ENCODE results near the gene PAM.

Gene PAM

GRCh38 chr5:102865171-102865509, 110.0 kb downstream of the PAM start:
- no peak overlapping the region for H3K4me3 ChIP-seq (replicated peaks; ENCODE audit: insufficient read depth, low read length)
- DNase-seq (ENCODE audit: low read depth in 1 of 2, low spot score in 1 of 2), result no peak
- TF ChIP-seq SPI1 (IDR thresholded peaks at IDR 0.05; ENCODE audit: borderline replicate concordance, low read depth) (no peak), CTCF (IDR thresholded peaks at IDR 0.05; ENCODE audit: insufficient read depth, low read length) (no peak), GABPA (IDR thresholded peaks at IDR 0.05; ENCODE audit: low read depth) (no peak), REST (IDR thresholded peaks at IDR 0.05; ENCODE audit: insufficient replicate concordance, low read depth) (no peak), POLR2AphosphoS5 (IDR thresholded peaks at IDR 0.05; ENCODE audit: low read depth) (no peak)
- no peak overlapping the region for H3K27ac ChIP-seq (replicated peaks)
- H3K27me3 ChIP-seq (ENCODE audit: insufficient read depth, poor library complexity, severe bottlenecking), result no peaks in the 10 kb centered on the region

DNA sequence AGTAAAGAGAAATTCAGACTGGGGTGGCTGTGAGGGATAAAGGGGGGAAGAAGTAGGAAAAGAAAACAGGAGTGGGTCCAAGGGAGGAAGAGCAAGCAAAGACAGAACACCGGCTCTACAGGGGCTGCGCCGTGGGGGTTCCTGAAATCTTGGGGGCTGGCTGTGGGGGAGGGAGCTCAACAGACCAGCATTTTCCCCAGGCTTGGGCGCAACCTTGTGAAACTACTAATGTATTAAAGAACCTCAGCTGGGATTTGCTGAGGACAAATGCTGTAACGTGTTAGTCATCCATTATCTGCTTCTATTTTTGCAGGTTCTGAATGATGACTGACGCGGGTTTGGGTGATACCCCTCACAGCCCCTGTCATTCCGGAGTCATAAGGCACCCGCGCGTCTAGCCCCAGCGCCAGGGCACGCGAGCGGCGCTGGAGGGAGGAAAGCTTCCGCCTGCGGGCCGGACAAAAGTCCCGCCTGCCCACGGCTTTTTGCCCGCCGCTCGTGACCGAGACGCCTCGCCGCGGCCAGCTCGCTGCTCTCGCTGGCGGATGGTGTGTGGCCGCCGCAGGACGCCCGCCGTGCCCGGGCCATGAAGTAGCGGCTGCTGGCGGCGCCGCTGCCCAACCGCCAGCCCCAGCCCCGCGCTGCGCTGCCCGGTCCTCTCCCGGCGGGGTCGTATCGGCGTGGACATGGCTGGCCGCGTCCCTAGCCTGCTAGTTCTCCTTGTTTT, 110.6 kb downstream of the PAM start:
- H3K27ac ChIP-seq (replicated peaks), result no peak overlapping the region
- peak in 1 of 2 experiments; percentile 4 for DNase-seq (ENCODE audit: low read depth in 1 of 2, low spot score in 1 of 2)
- H3K27me3 ChIP-seq (ENCODE audit: insufficient read depth, poor library complexity, severe bottlenecking), result no peaks in the 10 kb centered on the region
- peak overlapping the region; percentile 47 for H3K4me3 ChIP-seq (replicated peaks; ENCODE audit: insufficient read depth, low read length)
- TF ChIP-seq SPI1 (IDR thresholded peaks at IDR 0.05; ENCODE audit: borderline replicate concordance, low read depth) (no peak), REST (IDR thresholded peaks at IDR 0.05; ENCODE audit: insufficient replicate concordance, low read depth) (no peak), POLR2AphosphoS5 (IDR thresholded peaks at IDR 0.05; ENCODE audit: low read depth) (no peak), CTCF (IDR thresholded peaks at IDR 0.05; ENCODE audit: insufficient read depth, low read length) (no peak), GABPA (IDR thresholded peaks at IDR 0.05; ENCODE audit: low read depth) (no peak)

GRCh38 chr5:102866237-102866600, 111.1 kb downstream of the PAM start:
- Histone ChIP-seq H3K27ac (replicated peaks) (no peak overlapping the region), H3K27me3 (ENCODE audit: insufficient read depth, poor library complexity, severe bottlenecking) (no peaks in the 10 kb centered on the region), H3K4me3 (replicated peaks; ENCODE audit: insufficient read depth, low read length) (peak overlapping the region; percentile 47)
- TF ChIP-seq REST (IDR thresholded peaks at IDR 0.05; ENCODE audit: insufficient replicate concordance, low read depth) (no peak), GABPA (IDR thresholded peaks at IDR 0.05; ENCODE audit: low read depth) (no peak), CTCF (IDR thresholded peaks at IDR 0.05; ENCODE audit: insufficient read depth, low read length) (no peak), POLR2AphosphoS5 (IDR thresholded peaks at IDR 0.05; ENCODE audit: low read depth) (no peak), SPI1 (IDR thresholded peaks at IDR 0.05; ENCODE audit: borderline replicate concordance, low read depth) (no peak)
- DNase-seq (ENCODE audit: low read depth in 1 of 2, low spot score in 1 of 2), result no peak
